NCI-H187 treated with DMSO at 0.1 percent for 48 hours (cell line): Measurements from ENCODE around the gene KRTAP5-9.
"Not testable (repeated sequence)": the region's sequence is repeated elsewhere in the genome, so short reads cannot be mapped to it uniquely, and the experiment has no call there.

Source experiments
- DNase-seq: peaks from one replicate; lab custom pipeline; 2025; lab: John Stamatoyannopoulos, UW

The KRTAP5-9 gene, protein sequence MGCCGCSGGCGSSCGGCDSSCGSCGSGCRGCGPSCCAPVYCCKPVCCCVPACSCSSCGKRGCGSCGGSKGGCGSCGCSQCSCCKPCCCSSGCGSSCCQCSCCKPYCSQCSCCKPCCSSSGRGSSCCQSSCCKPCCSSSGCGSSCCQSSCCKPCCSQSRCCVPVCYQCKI

GRCh38 chr11:71548120-71548519 is at the start of gene KRTAP5-9:
KRTAP5-9 (plus strand) TSS chr11:71548420; CDS start chr11:71548658, 238 bp downstream.
- DNase-seq: no peak

DNA sequence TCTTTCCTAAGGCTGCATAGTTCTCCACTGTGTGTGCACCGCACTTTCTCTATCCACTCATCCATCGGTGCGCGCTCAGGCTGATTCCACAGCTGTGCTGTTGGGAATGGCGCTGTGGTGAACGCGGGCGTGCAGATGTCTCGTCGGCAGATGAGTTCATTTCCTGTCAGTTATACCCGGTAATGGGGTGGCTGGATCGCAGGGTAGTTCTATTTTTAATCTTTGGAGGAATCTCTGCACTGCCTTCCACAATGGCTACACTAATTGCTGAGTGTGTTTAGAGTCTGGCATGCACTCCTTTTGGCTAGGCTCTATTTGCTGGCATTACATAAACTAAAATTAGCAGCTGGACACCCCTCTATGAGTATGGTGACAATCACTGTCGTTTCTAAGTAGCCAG is 49.1 kb upstream of the KRTAP5-9 start:
- DNase-seq: no peak

- DNase-seq: no peak
Observed at GRCh38 chr11:71499546-71499945, 48.7 kb upstream of the KRTAP5-9 start.

- DNase-seq: no peak
Observed at GRCh38 chr11:71500601-71501021, 47.6 kb upstream of the KRTAP5-9 start.

GRCh38 chr11:71501071-71501985 is 46.9 kb upstream of the KRTAP5-9 start:
- DNase-seq: no peak

DNA sequence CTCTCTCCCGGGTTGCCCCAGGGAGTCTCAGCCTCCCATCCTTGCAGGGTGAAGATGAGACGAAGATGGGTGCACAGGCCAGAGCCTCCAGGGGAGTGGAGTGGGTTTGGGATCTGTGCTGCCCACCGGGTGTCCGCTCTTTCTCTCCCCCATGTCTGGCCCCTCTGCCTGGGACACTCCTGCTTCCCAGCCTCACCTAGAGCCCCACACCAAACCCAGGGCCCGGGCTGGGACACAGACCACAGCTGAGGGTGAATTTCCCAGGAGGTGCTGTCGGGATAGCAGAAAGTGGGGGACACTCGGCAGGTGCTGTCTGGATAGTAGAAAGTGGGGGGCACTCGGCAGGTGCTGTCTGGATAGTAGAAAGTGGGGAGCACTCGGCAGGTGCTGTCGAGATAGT is 46.2 kb upstream of the KRTAP5-9 start:
- DNase-seq: no peak

DNA sequence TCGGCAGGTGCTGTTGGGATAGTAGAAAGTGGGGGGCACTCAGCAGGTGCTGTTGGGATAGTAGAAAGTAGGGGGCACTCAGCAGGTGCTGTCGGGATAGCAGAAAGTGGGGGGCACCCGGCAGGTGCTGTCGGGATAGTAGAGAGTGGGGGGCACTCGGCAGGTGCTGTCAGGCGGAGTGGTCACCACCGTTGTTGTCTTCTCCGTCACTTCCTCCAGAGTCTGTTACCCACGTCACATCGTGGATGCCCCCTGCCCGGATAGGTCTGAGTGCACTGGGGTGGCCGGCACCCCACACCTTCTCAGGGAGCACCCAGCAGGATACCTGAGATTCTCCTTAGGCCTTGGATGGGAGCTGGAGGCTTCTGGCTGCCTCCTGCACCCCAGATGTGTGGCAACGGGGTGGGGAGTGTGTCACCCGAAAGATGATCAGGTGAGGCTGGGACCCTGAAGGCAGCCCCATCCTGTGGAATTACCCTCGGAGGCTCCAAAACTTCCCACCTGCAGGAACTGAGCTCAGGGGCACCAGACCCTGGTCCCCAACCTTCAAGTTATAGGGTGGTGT is 45.3 kb upstream of the KRTAP5-9 start:
- no peak for DNase-seq

- DNase-seq: no peak
Observed at GRCh38 chr11:71504531-71504930, 43.7 kb upstream of the KRTAP5-9 start.

DNA sequence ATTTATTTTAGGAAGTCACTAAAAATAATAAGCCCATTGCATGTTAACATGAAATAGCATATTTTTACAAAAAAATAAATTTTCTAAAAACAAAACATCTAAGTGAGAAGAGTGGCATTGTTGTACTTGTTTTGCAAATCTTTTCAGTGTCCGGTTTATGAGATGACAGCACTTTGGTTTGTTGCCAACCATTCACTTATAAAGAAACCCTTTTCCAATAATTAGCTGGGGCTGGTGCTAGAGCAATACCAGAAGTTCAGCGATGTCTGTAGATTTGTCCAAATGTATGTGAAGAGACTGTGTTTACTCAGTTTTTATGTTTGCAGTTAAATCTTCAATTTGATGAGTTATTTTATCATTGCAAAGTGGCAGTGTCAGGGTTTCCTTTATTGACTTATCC is 43.2 kb upstream of the KRTAP5-9 start:
- no peak for DNase-seq

DNA sequence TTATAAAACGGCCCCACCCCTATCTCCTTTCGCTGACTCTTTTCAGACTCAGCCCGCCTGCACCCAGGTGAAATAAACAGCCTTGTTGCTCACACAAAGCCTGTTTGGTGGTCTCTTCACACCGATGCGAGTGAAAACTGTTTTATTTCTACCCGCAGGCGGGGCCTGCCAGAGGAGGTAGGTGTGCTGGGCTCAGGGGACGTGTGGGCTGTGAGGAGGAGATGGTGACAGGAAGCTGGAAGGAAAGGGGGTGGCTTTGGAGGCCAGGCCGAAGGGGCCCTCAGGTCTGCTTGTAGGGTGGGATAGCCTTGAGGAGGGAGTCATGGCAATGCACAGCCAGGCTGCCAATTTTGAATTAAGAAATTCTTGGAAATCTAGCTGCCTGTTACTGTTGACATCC is 42.4 kb upstream of the KRTAP5-9 start:
- DNase-seq: no peak

DNA sequence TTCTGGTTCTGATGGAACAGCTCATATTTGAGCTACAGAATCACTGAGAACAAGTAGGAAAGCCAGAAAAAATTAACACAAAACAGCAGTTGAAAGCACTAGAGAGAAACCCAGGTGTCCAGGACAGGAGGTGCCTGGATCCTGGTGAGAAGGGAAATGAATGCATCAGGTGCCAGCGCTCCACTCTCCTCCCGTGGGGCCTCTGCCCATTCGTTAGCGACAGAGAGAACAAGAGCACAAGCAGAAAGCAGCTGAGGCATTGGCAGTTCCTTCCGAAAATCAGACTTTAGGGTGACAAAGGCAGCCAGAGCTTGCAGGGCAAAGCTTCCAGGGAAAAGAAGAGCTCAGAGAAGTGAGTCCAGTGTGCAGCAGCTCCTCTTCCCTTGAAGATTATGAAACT is 41.1 kb upstream of the KRTAP5-9 start:
- DNase-seq: no peak

DNA sequence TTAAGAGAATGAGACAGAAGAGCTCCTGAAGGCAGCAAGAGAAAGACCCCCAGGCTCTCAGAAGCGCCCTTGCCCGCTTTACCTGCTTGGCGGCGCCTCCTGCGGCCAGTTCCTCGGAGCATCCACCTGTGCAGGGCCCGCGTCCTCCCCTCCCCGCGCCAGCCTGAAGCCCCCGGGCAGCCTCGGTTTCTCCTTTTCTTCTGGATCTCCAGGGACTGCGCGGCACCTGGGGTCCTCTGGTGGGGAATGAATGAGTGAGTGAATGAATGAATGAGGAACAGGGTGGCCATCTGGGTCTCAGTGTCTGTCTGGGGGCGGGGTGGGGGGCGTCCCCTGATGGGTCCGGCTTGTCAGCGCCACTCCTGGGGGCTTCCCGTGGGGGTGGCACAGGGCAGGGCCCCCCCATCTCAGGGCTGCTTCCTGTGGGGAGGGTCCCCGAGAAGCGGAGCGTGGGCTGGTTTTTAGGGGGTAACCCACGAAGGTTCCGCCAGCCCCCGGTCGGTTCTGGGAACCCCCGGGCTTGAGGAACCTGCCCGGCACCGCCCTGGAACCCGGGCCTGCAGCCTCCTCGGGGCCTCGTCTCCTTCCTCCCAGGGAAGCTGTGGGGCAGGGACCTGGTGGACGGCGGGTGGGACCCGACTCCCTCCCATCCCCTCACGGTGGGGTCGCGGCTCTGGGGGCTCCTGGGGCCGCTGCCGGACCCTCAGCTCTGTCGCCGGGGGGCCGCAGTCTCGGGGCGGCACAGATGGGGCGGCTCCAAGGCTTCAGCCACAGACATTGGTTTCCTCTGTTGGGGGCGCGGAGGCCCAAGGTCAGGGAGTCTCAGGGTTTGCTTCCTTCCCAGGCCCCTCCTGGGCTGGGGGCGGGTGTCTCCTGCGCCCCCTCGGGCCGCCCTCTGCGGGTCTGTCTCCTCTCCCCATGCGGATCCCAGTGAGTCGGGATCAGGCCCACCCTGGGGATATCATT is 29.4 kb upstream of the KRTAP5-9 start:
- DNase-seq: no peak

- no peak for DNase-seq
Observed at GRCh38 chr11:71519546-71519945, 28.7 kb upstream of the KRTAP5-9 start.

DNA sequence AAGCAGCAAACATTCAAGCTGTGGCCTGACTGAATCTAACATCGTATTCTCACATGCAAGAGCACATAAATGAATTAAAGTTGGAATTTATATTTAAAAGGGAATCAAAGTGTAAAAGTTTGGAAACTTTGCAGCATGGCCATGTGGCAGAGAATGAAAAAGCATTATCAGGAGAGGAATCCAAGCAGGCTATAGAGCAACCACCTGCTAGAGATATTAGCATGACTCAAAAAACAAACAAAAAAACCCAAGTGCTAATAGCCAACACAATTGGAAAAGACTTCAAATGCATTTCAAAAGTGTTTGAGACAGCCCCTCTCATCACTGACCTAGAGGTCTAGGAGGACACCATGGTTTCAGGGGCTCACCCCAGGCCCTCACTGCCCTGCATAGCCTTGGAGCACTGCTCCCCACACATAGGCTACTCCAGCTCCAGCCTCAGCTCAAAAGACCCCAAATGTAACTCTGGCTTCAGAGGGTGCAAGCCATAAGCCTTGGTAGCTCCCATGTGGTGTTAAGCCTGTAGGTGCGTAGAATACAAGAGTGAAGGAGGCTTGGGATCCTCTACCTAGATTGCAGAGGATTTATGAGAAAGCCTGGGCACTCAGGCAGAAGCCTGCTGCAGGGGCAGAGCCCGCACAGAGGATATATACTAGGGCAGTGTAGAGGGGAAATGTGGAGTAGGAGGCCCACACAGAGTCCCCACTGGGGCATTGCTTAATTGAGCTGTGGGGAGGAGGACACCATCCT is 22.9 kb upstream of the KRTAP5-9 start:
- DNase-seq: no peak

DNA sequence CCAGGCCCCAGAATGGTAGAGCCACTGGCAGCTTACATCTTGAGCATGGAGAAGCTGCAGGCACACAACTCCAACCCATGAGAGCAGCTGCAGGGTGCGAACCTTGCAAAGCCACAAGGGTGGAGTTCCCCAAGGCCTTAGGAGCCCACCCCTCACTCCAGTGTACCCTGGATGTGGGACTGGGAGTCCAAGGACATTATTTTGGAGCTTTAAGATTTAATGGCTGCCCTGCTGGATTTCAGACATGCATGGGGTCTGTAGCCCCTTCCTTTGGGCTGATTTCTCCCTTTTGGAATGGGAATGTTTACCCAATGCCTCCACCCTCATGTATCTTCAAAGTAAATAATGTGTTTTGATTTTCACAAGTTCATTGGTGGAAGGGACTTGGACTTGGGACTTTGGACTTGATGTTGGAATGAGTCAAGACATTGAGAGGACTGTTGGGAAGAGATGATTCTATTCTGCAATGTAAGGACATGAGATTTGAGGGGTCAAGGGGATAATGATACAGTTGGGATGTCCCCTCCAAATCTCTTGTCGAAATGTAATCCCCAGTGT is 22.2 kb upstream of the KRTAP5-9 start:
- DNase-seq: no peak

- DNase-seq: not testable (repeated sequence)
Observed at GRCh38 chr11:71526796-71527575, 21.2 kb upstream of the KRTAP5-9 start, which contains the start of gene KRTAP5-7. KRTAP5-7 (plus strand) TSS chr11:71527267; CDS start chr11:71527301, 34 bp downstream.

GRCh38 chr11:71527576-71528210 is 20.5 kb upstream of the KRTAP5-9 start:
- DNase-seq: no peak

GRCh38 chr11:71530602-71531001 is 17.6 kb upstream of the KRTAP5-9 start:
- no peak for DNase-seq

- no peak for DNase-seq
Observed at GRCh38 chr11:71532036-71532610, 16.1 kb upstream of the KRTAP5-9 start.
